ENCODE data around the gene MT1M.

DNA sequence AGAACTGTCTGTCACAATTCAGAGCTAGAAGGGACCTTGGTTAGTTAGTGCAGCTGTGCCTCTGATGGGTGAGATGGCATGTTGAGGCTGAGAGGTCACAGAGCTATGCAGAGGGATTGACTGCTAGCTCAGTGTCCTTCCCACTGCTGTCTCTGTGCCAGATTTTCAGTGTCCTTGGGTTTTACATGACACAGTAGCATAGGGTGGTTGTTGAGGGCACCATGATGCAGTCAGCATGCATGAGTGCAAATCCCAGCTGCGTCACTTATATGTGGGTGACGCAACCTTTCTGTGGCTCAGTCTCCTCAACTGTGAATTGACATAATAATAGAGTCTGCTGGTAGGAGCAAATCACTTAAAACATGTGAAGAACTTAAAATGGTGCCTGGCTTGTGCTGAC, 8.7 kb downstream of the MT1M start:
- no peak for TF ChIP-seq POLR2A (IDR thresholded peaks at IDR 0.05; ENCODE audit: borderline replicate concordance, extremely low read depth, insufficient read depth, insufficient read length)
- TF ChIP-seq POLR2AphosphoS5 (IDR thresholded peaks at IDR 0.05; ENCODE audit: low read depth, low read length), result no peak
- TF ChIP-seq ZBTB33 (IDR thresholded peaks at IDR 0.05; ENCODE audit: extremely low read depth, insufficient replicate concordance, low read length), result no peak
- TF ChIP-seq, protein P1, sequence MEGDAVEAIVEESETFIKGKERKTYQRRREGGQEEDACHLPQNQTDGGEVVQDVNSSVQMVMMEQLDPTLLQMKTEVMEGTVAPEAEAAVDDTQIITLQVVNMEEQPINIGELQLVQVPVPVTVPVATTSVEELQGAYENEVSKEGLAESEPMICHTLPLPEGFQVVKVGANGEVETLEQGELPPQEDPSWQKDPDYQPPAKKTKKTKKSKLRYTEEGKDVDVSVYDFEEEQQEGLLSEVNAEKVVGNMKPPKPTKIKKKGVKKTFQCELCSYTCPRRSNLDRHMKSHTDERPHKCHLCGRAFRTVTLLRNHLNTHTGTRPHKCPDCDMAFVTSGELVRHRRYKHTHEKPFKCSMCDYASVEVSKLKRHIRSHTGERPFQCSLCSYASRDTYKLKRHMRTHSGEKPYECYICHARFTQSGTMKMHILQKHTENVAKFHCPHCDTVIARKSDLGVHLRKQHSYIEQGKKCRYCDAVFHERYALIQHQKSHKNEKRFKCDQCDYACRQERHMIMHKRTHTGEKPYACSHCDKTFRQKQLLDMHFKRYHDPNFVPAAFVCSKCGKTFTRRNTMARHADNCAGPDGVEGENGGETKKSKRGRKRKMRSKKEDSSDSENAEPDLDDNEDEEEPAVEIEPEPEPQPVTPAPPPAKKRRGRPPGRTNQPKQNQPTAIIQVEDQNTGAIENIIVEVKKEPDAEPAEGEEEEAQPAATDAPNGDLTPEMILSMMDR (IDR thresholded peaks at IDR 0.05 in 2 of 3, conservative IDR thresholded peaks at IDR 0.05 in 1 of 3; ENCODE audit: borderline replicate concordance in 1 of 3, insufficient read depth in 1 of 3, low read depth in 2 of 3, low read length in 2 of 3), result no peak
- no peak for TF ChIP-seq SIN3A (IDR thresholded peaks at IDR 0.05; ENCODE audit: low read depth)
- no peak for TF ChIP-seq EZH2phosphoT487 (IDR thresholded peaks at IDR 0.05; ENCODE audit: borderline replicate concordance)
- no peak for TF ChIP-seq ZNF274 (IDR thresholded peaks at IDR 0.05; ENCODE audit: low read depth, low read length)
- TF ChIP-seq EZH2 (IDR thresholded peaks at IDR 0.05), result no peak
